Measurements from ENCODE around the gene STX2. TPM values are rescaled to one million over a fixed set of nuclear protein-coding genes. Genes with fewer than 3 reads are reported as not detected.
A peak's percentile ranks its signal among the peaks of the same experiment; 100 is the strongest.

The STX2 gene
- total and polyA plus RNA-seq, 2 donors (not counting 3 experiments of a cell fraction or from before 2014, with no cell fraction given) = 26.2 to 32.6 TPM

GRCh38 chr12:130775953-130776856 lies 62.8 kb downstream of the STX2 start:
- intact Hi-C loops (cut with micrococcal nuclease) = loop anchor here (1.0 kb wide), 1 partner anchor 63 kb away; the partner anchor contains the start of gene STX2
- Histone ChIP-seq H2AFZ (ENCODE audit: low read depth, low read length) (peak overlapping the region; percentile 62), H3K79me2 (ENCODE audit: control insufficient read depth, insufficient read depth, low read length) (no peaks in the 10 kb centered on the region)

More at GRCh38 chr12:130775953-130776856, 62.8 kb downstream of the STX2 start:
- no peaks in the 10 kb centered on the region for H3K9me1 ChIP-seq (replicated peaks; ENCODE audit: control insufficient read depth, extremely low read depth, insufficient read depth, low read length)
- peak overlapping the region in 1 of 3 experiments; percentile 50 for H3K4me3 ChIP-seq (replicated peaks in 1 of 3; ENCODE audit: insufficient read depth in 1 of 3, low read depth in 1 of 3, low read length in 3 of 3)
- H3K27ac ChIP-seq (ENCODE audit: insufficient read depth, low read depth, low read length) = no peak overlapping the region
- H3K9me3 ChIP-seq (replicated peaks; ENCODE audit: control insufficient read depth, insufficient read depth, low read length) = no peaks in the 10 kb centered on the region
- no peak for TF ChIP-seq EZH2 (IDR thresholded peaks at IDR 0.05; ENCODE audit: borderline replicate concordance, low read depth, low read length, severe bottlenecking)
- no peak for TF ChIP-seq POLR2AphosphoS5 (IDR thresholded peaks at IDR 0.05; ENCODE audit: insufficient read depth, low read depth, low read length)
- no peak for TF ChIP-seq CTCF (IDR thresholded peaks at IDR 0.05; ENCODE audit: extremely low read depth in 1 of 2, insufficient read depth in 1 of 2, low read depth in 1 of 2, low read length in 2 of 2)
- no peak for TF ChIP-seq FOS (IDR thresholded peaks at IDR 0.05; ENCODE audit: borderline replicate concordance, insufficient read depth, low read length)
- no peak for TF ChIP-seq MAX (IDR thresholded peaks at IDR 0.05; ENCODE audit: insufficient read depth, insufficient read length)
- no peak for TF ChIP-seq GATA2 (IDR thresholded peaks at IDR 0.05; ENCODE audit: insufficient read depth, insufficient read length, low read depth, low read length)
- TF ChIP-seq JUN (IDR thresholded peaks at IDR 0.05; ENCODE audit: borderline replicate concordance, insufficient read depth, insufficient read length, low read depth) = no peak
- TF ChIP-seq MYC (IDR thresholded peaks at IDR 0.05; ENCODE audit: low read depth, low read length) = no peak
- no peak for TF ChIP-seq POLR2A (IDR thresholded peaks at IDR 0.05; ENCODE audit: low read depth, low read length)
- no peaks in the 10 kb centered on the region for H4K20me1 ChIP-seq (replicated peaks; ENCODE audit: control insufficient read depth, extremely low read depth, insufficient read depth, low read length)
- no peaks in the 10 kb centered on the region for H3K36me3 ChIP-seq (ENCODE audit: control insufficient read depth in 2 of 2, extremely low read depth in 1 of 2, insufficient read depth in 2 of 2, low read length in 2 of 2)
- FAIRE-seq (peak; percentile 74), DNase-seq (ENCODE audit: low read depth, low spot score) (peak; percentile 75)
- POLR2A ChIA-PET = no interaction called here
- CTCF ChIA-PET = interaction anchor here (0.7 to 1.4 kb wide), 5 partner anchors 11 to 50 kb away, joined by 3 to 8 read pairs (median 4); no protein-coding TSS in a partner anchor
- dilution Hi-C loops (cut with MboI; ENCODE audit: extremely low pct_ligation_motif_present, low sequenced_read_pairs) = no loop called here
- H3K4me1 ChIP-seq (ENCODE audit: control insufficient read depth, extremely low read depth, insufficient read depth, low read length) = peaks cover 7% of the 10 kb centered on the region
- no peak overlapping the region for H3K9ac ChIP-seq (replicated peaks; ENCODE audit: extremely low read depth, insufficient read depth, low read length)
- H3K27me3 ChIP-seq (ENCODE audit: control insufficient read depth in 2 of 2, insufficient read depth in 2 of 2, low read length in 2 of 2) = no peaks in the 10 kb centered on the region
- BruUV-seq (replicated peaks) = no TSS peak
- H3K4me2 ChIP-seq (ENCODE audit: insufficient read depth, low read length) = peak overlapping the region; percentile 89
